ENCODE measurements around the gene PDE8B. TPM values are rescaled to one million over a fixed set of nuclear protein-coding genes. Genes with fewer than 3 reads are reported as not detected.

PDE8B gene
- total RNA-seq, 1 donor from 2014 or later = 5.9 TPM

GRCh38 chr5:77356740-77357139 is 146.3 kb downstream of the PDE8B start:
- DNase-seq = no peak
- no peaks in the 10 kb centered on the region for H3K9me3 ChIP-seq (replicated peaks)
- TF ChIP-seq CTCF (IDR thresholded peaks at IDR 0.05; ENCODE audit: borderline replicate concordance) = no peak
- peaks cover 5% of the 10 kb centered on the region for H3K4me1 ChIP-seq
- H3K4me3 ChIP-seq = no peak overlapping the region
- H3K27me3 ChIP-seq (ENCODE audit: low read depth) = no peaks in the 10 kb centered on the region
- intact Hi-C loops (cut with micrococcal nuclease) = no loop called here
- H3K27ac ChIP-seq (replicated peaks) = no peak overlapping the region
- no peaks in the 10 kb centered on the region for H3K36me3 ChIP-seq

- no peak for TF ChIP-seq CTCF (IDR thresholded peaks at IDR 0.05; ENCODE audit: borderline replicate concordance)
- intact Hi-C loops (cut with micrococcal nuclease) = no loop called here
- DNase-seq = no peak
- Histone ChIP-seq H3K9me3 (replicated peaks) (no peaks in the 10 kb centered on the region), H3K4me3 (no peak overlapping the region), H3K36me3 (no peaks in the 10 kb centered on the region), H3K4me1 (peaks cover 5% of the 10 kb centered on the region), H3K27me3 (ENCODE audit: low read depth) (no peaks in the 10 kb centered on the region), H3K27ac (replicated peaks) (no peak overlapping the region)
Observed at GRCh38 chr5:77358255-77359205, 148.1 kb downstream of the PDE8B start.

- Histone ChIP-seq H3K27ac (replicated peaks) (no peak overlapping the region), H3K9me3 (replicated peaks) (no peaks in the 10 kb centered on the region), H3K4me3 (no peak overlapping the region), H3K36me3 (no peaks in the 10 kb centered on the region), H3K4me1 (peaks cover 5% of the 10 kb centered on the region), H3K27me3 (ENCODE audit: low read depth) (no peaks in the 10 kb centered on the region)
- no peak for TF ChIP-seq CTCF (IDR thresholded peaks at IDR 0.05; ENCODE audit: borderline replicate concordance)
- intact Hi-C loops (cut with micrococcal nuclease) = no loop called here
- DNase-seq = no peak
Observed at GRCh38 chr5:77359231-77359630, 148.8 kb downstream of the PDE8B start.

GRCh38 chr5:77360381-77360780 is 149.9 kb downstream of the PDE8B start:
- Histone ChIP-seq H3K4me3 (no peak overlapping the region), H3K4me1 (peaks cover 5% of the 10 kb centered on the region), H3K9me3 (replicated peaks) (no peaks in the 10 kb centered on the region), H3K36me3 (no peaks in the 10 kb centered on the region), H3K27me3 (ENCODE audit: low read depth) (no peaks in the 10 kb centered on the region), H3K27ac (replicated peaks) (no peak overlapping the region)
- no peak for TF ChIP-seq CTCF (IDR thresholded peaks at IDR 0.05; ENCODE audit: borderline replicate concordance)
- DNase-seq = no peak
- intact Hi-C loops (cut with micrococcal nuclease) = no loop called here

- no peaks in the 10 kb centered on the region for H3K9me3 ChIP-seq (replicated peaks)
- no peaks in the 10 kb centered on the region for H3K27me3 ChIP-seq (ENCODE audit: low read depth)
- H3K4me3 ChIP-seq = no peak overlapping the region
- no peak overlapping the region for H3K27ac ChIP-seq (replicated peaks)
- H3K4me1 ChIP-seq = peaks cover 5% of the 10 kb centered on the region
- no peaks in the 10 kb centered on the region for H3K36me3 ChIP-seq
- no peak for TF ChIP-seq CTCF (IDR thresholded peaks at IDR 0.05; ENCODE audit: borderline replicate concordance)
- no peak for DNase-seq
- intact Hi-C loops (cut with micrococcal nuclease) = no loop called here
Observed at GRCh38 chr5:77360973-77361372, 150.5 kb downstream of the PDE8B start.
